ENCODE data around the gene FBXL16. TPM values are rescaled to one million over a fixed set of nuclear protein-coding genes. Genes with fewer than 3 reads are reported as not detected.

Gene FBXL16
- total and polyA plus RNA-seq, 2 of the 13 experiments (the other 11 are each of a cell fraction or from before 2014, with no cell fraction given) = 0.22 to 2.0 TPM

DNA sequence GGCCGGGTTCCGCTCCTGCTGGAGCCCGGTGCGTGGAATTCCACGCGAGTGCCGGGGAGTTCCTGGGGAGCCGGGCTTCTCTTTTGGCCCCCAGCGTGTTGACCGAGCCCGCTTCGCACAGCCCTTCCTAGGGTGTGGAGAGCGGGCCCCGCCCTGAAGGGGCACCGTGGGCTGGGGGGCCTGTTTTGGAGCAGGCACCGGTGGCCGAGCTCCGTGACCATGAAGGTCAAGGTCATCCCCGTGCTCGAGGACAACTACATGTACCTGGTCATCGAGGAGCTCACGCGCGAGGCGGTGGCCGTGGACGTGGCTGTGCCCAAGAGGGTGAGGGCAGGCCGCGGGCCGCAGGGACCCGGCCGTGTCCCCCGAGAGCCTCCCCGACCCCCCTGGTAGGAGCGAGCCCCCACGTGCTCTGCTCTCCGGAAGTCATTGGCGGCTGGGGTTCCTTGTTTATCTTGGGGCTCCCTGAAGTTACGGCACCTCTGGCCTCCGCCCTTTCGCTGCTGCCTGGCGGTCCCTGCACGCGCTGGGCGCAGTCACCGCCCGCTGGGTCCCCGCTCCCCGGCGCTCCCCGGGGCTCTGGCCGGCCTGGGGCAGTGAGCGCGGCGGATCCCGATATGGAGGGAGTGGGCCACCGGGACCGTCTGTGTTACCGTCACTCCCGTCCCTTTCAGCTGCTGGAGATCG, 21.8 kb upstream of the FBXL16 start (continued):
- no peak for TF ChIP-seq ZNF468 (CRISPR knock-in tag; IDR thresholded peaks at IDR 0.05)
- TF ChIP-seq SAFB2 (CRISPR knock-in tag; IDR thresholded peaks at IDR 0.05; ENCODE audit: borderline replicate concordance, low read depth) = no peak
- no peak for TF ChIP-seq SALL2 (CRISPR knock-in tag; IDR thresholded peaks at IDR 0.05)
- no peak for TF ChIP-seq ZZZ3 (CRISPR knock-in tag; IDR thresholded peaks at IDR 0.05; ENCODE audit: borderline replicate concordance)
- TF ChIP-seq ZFAT (CRISPR knock-in tag; conservative IDR thresholded peaks at IDR 0.05) = no peak
- no peak for TF ChIP-seq SYNCRIP (IDR thresholded peaks at IDR 0.05; ENCODE audit: insufficient read depth, low read depth, low read length)
- no peak for TF ChIP-seq HNF4G (IDR thresholded peaks at IDR 0.05; ENCODE audit: borderline replicate concordance, low read depth, low read length)
- TF ChIP-seq HNF4G (CRISPR knock-in tag; IDR thresholded peaks at IDR 0.05; ENCODE audit: borderline replicate concordance, low read depth) = no peak
- no peak for TF ChIP-seq PLRG1 (conservative IDR thresholded peaks at IDR 0.05)
- TF ChIP-seq ZNF83 (CRISPR knock-in tag; IDR thresholded peaks at IDR 0.05; ENCODE audit: borderline replicate concordance) = no peak
- no peak for TF ChIP-seq ZNF138 (CRISPR knock-in tag; IDR thresholded peaks at IDR 0.05; ENCODE audit: low read depth)
- peak; percentile 43 for TF ChIP-seq ZNF350 (CRISPR knock-in tag; IDR thresholded peaks at IDR 0.05; ENCODE audit: borderline replicate concordance, low read depth)
- no peak for TF ChIP-seq TCF7 (IDR thresholded peaks at IDR 0.05; ENCODE audit: low read depth)
- TF ChIP-seq POLR2A (IDR thresholded peaks at IDR 0.05; ENCODE audit: insufficient read depth in 1 of 2, low read depth in 2 of 2, low read length in 2 of 2) = no peak
- TF ChIP-seq GTF3A (CRISPR knock-in tag; conservative IDR thresholded peaks at IDR 0.05) = no peak
- no peak for TF ChIP-seq MLLT10 (CRISPR knock-in tag; IDR thresholded peaks at IDR 0.05)
- TF ChIP-seq TBX3 (IDR thresholded peaks at IDR 0.05; ENCODE audit: borderline replicate concordance) = no peak
- no peak for TF ChIP-seq HES4 (CRISPR knock-in tag; IDR thresholded peaks at IDR 0.05; ENCODE audit: borderline replicate concordance)
- TF ChIP-seq REL (CRISPR knock-in tag; conservative IDR thresholded peaks at IDR 0.05) = no peak
- no peak for TF ChIP-seq ZBTB42 (CRISPR knock-in tag; IDR thresholded peaks at IDR 0.05)
- no peak for TF ChIP-seq JUNB (CRISPR knock-in tag; IDR thresholded peaks at IDR 0.05; ENCODE audit: borderline replicate concordance)
- no peak for TF ChIP-seq ZNF550 (CRISPR knock-in tag; IDR thresholded peaks at IDR 0.05; ENCODE audit: borderline replicate concordance)
- no peak for TF ChIP-seq HNF4A (CRISPR knock-in tag; IDR thresholded peaks at IDR 0.05)
- no peak for TF ChIP-seq PAX8 (CRISPR knock-in tag; IDR thresholded peaks at IDR 0.05; ENCODE audit: borderline replicate concordance)
- TF ChIP-seq, protein P1, sequence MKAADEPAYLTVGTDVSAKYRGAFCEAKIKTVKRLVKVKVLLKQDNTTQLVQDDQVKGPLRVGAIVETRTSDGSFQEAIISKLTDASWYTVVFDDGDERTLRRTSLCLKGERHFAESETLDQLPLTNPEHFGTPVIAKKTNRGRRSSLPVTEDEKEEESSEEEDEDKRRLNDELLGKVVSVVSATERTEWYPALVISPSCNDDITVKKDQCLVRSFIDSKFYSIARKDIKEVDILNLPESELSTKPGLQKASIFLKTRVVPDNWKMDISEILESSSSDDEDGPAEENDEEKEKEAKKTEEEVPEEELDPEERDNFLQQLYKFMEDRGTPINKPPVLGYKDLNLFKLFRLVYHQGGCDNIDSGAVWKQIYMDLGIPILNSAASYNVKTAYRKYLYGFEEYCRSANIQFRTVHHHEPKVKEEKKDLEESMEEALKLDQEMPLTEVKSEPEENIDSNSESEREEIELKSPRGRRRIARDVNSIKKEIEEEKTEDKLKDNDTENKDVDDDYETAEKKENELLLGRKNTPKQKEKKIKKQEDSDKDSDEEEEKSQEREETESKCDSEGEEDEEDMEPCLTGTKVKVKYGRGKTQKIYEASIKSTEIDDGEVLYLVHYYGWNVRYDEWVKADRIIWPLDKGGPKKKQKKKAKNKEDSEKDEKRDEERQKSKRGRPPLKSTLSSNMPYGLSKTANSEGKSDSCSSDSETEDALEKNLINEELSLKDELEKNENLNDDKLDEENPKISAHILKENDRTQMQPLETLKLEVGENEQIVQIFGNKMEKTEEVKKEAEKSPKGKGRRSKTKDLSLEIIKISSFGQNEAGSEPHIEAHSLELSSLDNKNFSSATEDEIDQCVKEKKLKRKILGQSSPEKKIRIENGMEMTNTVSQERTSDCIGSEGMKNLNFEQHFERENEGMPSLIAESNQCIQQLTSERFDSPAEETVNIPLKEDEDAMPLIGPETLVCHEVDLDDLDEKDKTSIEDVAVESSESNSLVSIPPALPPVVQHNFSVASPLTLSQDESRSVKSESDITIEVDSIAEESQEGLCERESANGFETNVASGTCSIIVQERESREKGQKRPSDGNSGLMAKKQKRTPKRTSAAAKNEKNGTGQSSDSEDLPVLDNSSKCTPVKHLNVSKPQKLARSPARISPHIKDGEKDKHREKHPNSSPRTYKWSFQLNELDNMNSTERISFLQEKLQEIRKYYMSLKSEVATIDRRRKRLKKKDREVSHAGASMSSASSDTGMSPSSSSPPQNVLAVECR (CRISPR knock-in tag; IDR thresholded peaks at IDR 0.05; ENCODE audit: borderline replicate concordance) = peak; percentile 18; the same call in 1 of the 2 replicates
- no peak for TF ChIP-seq POGZ (CRISPR knock-in tag; IDR thresholded peaks at IDR 0.05)
- TF ChIP-seq, protein P2, sequence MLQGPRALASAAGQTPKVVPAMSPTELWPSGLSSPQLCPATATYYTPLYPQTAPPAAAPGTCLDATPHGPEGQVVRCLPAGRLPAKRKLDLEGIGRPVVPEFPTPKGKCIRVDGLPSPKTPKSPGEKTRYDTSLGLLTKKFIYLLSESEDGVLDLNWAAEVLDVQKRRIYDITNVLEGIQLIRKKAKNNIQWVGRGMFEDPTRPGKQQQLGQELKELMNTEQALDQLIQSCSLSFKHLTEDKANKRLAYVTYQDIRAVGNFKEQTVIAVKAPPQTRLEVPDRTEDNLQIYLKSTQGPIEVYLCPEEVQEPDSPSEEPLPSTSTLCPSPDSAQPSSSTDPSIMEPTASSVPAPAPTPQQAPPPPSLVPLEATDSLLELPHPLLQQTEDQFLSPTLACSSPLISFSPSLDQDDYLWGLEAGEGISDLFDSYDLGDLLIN (CRISPR knock-in tag; IDR thresholded peaks at IDR 0.05; ENCODE audit: borderline replicate concordance) = no peak
- no peak for TF ChIP-seq RFX3 (CRISPR knock-in tag; IDR thresholded peaks at IDR 0.05)
